DMS53 (cell line): Measurements from ENCODE around the gene MEAK7.

Source experiments
- DNase-seq: peaks from one replicate; lab custom pipeline; 2025; lab: John Stamatoyannopoulos, UW

The MEAK7 gene

DNA sequence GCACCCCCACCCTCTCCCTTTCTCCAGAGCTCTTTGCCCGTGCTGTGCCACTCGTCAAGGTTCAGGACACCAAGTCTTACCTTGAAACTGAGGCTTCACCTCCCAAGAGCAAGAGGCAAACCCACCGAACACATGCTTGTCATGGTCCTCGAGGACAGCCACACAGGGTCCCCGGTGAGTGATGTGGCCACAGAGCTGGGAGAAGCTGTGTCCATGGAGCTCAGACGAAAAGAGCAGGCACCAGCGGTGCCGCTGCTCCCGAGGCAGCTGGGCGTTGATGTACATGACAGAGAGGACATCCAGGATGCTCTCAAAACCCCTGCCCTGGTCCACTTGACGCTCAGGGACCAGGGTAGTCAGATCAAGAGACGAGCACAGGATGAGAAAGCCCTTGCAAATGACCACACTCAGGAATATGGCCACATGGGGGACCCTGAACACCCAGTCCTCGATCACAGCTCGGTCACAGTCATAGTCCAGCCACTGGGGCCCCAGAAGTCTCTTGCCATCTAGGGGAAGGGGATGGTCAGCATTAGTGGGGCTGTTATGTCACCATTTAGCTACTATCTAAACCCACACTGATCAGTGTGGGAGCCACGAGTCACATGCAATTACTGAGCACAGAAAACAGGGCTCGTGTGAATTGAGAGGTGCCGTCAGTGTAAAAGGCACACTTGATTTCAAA lies 17.8 kb downstream of the MEAK7 start:
- DNase-seq: no peak

DNA sequence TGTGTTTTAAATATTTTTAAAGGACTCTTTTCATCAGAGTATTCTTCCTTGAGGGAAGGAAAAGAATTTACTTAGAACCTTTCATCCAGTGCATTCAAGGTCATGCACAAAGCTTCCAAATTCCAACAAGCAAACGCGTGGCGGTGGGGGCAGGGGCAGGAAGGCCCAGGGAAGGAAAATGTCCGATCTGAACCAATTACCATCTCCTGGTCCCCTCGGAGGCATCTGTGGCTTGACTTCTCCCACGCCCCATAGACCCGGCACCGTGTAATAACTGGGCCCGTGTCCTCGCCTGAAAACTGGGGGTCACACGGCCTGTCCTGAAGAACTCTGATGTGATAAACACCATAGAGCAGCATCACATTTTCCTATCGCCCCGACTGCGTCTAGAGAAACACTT lies 18.3 kb downstream of the MEAK7 start:
- DNase-seq: no peak

DNA sequence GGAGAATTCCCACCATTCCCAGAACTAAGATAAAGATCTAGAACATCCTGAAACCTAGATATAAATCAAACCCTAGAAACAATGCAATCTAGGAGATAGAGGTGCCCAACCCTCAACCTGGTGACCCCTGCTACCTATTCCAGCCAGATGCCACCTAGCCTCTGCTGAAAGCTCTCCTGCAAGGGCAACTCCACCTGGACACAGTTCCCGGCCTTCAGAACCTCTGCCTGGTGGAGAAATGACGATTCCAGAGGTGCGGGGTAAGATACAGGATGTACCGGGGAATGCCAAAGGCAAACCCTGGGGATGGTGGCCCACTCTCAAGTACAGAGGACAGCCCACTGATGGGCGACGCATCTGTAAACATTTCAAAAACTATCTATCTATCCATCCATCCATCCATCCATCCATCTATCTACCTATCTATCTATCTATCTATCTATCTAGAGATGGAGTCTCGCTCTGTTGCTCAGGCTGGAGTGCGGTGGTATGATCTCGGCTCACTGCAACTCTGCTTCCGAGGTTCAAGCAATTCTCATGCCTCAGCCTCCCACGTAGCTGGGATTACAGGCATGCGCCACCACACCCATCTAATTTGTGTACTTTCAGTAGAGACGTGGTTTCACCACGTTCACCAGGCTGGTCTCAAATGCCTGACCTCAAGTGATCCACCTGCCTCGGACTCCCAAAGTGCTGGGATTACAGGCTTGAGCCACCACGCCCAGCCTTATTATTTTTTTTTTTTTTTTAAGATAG lies 19.0 kb downstream of the MEAK7 start:
- DNase-seq: no peak

DNA sequence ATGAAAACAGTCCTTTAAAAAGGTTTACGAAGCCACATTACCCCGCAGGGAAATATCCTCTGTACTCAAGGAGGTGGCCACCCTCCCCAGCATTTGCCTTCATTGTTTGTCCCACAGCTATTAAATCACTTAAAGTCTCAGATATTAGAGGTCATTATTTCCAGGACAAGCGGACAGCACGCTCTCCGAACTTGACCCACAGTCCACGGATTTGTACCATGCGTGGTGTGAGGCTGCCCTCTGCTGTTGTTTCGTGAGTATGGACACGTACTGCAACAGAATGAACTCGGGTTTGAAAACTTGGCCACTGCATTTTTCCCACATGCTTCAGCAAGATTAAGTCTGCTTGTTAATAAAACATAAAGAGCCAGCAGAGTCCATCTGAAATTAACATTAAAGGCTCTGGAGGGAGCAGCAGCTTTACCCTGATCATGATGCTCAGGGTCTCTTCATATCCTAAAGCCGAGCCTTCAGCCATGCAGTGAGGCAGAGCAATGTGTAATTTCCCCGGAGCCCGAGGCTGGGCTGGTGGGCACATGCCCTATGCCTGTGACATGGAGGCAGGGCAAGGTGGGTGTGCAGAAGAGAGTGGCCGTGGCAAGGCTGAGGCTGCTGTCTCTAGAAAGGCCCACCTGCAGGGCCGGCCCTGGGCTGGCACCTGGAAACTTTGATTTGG lies 19.7 kb downstream of the MEAK7 start:
- peak; percentile 56 for DNase-seq

DNA sequence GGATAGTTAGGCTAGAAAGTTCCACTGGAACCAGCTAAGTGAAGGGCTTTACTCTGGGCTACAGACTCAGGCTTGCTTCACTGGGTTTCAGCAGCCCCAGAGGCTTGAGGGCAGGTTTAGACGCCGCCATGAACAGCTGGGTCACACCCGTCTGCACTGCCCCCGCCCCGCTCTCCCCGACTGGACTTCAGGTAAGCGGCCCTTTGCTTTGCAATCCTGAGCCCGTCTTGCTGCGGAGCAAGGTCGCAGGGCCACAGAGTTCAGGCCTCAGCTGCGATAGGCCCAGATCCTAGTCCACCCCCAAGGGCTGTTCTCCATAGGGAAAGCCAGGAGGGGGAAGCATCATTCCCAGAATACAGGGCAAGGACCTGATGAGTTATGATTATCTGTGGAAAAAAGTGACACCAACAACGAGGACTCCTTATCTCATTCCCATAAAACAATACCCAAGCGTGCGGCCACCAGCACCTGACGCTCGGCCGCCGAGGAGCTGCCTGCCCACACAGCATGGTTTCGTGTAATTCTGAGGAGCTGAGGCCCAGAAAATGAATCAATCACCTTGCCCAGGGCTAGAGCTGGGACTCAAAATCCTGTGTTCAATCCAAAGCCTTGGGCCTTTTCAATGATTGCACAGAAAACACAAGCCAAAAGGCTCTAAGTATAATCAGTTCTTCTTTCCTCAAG lies 20.4 kb downstream of the MEAK7 start:
- no peak for DNase-seq

DNA sequence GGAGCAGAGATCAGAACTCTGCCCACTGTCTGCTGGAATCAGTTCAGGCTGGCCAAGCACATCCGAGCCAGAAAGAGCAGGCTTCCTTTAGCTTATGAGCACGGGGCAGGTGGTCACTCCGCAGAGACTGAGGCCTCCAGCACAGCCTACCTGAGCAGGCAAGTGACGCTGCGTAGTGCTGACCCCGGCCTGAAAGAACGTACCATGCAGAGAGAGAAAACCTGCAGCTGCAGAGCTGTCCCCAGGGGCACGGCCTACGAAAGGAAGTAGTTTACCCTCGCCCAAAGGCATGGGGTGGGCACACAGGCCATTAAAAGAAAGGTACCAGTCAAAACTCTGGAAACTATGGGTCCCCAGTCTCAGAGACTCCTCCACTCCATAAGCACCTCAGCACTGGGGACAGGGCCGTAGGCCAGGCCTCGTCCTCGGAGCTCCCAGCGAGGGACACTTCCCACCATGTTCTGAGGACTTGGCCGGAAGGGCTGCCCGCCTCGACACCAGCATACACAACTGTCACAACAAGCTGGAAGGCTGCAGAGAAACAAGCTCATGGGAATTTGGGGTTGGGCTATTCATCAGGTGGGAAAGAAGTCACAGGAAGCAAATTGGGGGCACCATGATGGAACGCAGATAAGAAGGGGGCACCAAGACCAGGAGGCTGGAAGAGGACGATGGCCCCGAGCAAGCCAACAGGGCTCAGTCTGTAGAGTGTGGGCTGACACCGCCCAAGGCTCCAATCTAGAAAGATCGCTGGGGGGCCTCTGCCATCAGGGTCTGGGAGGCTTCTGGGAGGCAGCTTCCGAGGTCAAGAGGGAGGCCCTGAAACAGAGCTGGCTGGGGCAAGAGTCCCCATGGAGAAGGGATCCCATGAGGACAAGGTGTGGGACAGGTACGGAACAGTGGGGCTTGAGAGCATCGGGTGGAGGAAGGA lies 21.2 kb downstream of the MEAK7 start:
- DNase-seq: no peak

DNA sequence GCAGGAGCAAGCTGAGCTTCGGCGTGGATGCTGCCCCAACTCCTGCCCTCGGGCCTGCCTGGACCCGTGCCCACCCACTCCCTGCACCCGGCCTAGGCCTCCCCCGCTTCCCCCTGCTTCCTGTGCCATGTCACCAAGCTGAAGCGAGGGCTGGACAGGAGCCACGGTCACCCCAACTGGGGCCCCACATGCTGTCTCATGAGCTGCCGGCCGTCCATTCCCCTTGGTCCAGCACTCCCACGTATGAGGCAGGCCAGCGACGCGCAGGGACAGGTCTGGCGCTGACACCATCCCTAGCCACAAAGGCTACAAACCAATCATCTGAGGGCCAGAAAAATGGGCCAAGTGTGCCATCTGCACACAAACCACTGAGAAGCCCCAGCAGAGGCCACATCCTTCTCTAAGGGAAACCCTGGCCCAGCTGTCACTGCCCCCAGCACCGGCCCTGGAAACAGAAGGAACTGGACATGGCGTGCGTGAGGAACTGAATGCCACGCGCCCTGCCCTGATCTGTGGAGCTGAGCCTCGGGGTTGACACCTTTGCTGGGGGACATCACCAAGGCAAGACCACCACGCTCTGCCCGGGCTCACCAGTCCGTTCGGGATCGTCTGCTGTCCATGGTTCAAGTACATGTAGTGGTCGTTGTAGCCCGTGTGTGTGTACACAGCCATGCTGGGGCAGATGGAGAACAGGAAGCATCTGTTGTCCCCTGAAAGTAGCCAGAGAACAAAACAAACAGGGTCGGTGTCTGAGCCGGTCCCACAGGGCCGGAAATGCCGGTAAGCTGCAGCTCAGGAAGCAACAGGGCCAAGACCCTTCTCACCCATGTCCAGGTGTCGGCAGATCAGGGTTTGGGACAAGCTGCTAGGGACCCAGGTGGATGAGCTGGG lies 22.2 kb downstream of the MEAK7 start:
- DNase-seq: no peak

DNA sequence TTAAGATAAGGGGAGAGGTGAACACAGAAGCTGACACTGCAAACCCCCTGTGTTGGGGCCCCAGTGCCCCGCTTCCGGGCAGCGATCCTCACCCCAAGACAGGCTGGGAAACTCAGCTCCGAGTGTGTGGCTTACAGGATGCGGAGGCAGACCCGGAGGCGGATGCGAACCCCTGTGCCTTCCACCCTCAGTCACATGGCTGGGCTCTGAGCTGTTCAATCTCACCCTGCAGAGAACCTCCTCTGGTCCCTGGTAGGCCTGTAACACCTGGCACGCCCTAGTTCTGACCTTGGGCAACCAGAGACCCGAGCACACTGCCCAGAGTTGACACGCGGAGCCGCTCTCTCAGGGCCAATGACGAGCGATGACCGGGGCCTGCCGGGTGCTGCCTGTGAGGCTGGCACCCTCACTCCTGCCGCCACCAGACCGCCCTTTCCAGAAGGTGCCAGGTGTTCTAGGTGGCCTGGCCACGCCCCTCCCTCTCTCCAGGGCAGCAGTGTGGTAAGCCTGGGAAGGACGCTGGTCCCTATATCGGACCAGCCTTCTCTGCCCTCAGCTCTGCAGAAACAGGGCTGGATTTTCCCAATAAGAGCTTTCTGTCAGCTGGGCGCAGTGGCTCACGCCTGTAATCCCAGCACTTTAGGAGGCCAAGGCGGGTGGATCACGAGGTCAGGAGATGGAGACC lies 23.3 kb downstream of the MEAK7 start:
- DNase-seq: no peak

DNA sequence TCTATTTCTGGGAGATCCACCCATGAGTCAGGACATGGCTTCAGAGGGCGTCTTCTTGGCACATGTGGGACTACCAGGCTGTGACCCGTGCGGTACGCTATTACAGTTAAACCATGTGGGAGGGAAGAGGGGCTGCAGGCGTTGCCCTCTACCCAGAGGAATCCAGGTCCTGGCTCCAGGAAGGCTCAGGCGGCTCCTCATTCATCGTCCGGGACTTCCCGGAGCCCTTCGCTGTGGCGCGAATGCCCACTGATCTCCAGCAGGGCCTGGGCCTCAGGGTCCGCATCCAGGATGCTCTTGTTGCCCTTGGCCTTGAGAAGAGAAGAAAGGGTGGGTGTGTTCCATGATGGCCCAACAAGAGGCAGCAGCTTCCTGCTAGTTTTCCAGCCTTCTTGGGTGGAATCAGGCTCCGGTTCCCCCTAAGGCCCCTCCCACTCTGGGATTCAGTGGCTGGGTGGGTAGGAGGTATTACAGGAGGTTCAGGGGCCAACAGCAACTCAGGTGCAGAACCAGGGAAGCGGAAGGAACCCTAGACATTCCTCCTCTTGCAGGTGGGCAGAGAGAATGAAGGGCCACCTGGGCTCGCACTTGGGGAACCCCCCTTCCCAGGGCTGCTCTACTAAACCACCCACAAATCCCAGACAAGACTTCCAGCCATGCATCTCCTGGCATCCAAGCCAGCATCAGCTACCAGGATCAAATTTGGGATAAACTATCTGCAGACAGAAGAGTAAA lies 24.6 kb downstream of the MEAK7 start:
- DNase-seq: no peak

DNA sequence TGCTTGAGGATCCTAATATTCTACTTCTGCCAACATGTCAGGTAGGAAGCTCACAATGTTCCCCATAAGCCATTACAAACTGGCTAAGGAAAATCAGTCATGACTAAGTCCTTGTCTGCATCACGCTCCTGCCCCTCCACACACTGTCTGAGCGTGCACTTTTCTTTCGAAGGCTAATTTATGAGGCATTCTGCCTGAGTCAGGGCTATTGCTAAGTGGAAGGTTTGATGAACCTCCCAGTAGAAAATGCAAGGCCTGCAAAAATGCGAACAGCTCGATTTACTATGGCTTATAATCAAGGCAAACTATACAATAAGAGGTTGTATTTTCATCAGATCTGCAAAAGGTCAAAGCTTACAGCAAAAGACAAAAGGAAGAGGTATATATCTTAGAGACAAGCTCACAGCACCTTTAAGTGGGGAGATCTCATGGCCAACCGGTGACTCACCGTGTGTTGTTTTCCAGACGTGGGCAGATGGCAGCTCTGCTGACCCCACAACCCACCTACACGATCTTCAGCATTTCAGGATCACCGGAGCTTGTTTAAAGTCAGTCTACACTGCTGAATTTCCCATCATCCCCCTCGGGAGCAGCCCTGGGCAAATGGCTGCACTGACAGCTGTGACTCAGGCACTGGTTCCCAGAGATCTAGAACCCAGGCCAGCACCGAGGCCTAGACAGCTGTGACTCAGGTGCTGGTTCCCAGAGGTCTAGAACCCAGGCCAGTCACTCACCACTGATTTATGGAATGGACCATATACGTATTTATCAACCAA lies 26.1 kb downstream of the MEAK7 start:
- DNase-seq: no peak

DNA sequence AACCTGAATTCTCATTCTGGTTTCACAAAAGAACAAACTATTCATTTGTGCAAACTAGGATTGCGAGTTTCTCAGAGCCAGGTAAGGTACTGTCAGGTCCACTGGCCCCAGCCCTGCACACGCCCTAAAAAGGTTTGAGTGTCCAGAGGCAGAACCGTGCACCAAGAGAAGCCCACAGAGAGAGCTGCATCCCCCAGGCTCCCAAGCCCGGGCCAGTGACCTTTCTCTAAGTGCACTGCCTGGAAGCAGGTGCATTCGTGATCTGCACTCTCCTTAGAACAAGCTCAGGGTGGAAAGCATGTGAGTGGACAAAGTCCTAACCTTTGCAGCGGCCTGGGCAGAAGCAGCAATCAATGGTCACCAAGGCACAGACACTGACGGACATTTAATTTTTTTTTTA lies 26.8 kb downstream of the MEAK7 start:
- no peak for DNase-seq

DNA sequence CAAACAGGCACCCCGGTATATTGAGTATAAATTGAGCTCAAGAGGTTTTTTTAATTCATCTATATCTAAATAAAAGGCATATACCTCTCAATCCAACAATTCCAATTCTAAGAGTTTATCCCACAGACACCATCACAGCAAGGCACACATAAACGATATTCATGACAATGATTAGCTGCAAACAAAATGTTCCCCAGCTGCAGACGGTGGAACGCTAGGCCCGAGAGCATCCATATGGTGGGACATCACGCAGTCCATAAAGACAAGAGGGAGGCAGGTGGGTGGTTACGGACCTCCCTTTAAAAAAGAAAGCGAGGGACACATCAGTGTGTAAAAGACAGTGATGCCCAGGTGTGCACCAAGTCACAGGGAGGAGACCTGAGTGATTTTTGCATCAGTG lies 28.1 kb downstream of the MEAK7 start:
- DNase-seq: no peak

DNA sequence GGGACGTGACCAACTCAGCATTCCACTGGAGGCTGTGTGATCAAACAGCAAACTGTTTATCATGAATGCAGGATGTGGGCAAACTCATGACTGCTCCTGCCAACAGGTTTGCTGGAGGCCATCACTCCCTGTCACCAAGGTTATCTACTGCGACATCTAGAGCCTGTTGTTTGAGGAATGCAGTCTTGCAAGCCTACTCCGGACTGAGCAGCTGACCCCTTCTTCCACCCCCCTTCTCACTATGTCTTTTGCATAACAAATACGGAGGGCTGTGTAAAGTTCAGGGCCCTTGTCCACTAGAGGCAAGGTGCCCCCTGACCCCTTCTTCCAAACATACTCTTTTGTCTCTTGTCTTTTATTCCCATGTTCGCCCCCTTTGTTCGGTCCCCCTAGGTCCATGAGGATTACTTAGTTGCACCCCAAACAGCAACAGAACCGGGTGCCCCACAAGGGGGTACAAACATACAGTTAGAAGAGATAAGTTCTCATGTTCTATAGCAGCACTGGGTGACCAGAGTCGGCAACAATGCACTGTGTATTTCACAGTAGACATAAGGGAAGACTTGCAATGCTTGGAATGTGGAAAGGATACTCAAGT lies 28.7 kb downstream of the MEAK7 start:
- DNase-seq: no peak

DNA sequence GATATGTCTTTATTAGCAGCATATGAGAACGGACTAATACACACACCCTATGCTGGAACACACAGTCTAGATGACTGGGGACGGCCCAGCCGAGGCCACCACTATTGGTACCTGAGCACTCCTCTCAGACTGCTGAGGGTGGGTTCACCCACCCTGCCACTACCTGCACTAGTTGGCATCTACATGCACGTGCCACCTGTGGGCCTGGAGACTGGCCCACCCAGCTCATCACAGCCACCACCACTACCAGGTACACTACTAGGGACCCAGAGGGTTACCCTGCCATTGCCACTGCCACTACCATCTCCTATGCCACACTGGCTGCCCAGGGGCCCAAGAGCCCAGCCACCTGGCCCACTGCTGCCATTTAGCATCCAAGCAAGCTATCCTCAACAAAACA lies 32.5 kb downstream of the MEAK7 start:
- DNase-seq: no peak

DNA sequence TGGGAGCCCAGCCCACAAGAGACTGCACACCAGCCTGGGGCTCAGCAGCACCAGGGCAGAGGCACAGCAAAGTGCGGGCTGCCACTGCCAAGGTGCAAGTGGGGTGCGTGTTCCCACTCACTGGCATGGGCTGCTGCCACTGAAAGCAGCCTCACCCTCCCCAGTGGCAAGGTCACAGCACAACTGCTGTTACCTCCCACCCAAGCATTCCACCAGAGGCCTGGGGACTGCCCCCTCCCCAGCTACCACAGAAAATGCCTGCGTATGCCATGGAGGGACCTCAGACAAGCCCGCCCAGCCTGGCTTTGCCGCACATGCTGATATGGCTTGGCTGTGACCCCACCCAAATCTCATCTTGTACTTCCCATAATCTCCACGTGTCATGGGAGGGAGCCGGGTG lies 33.1 kb downstream of the MEAK7 start:
- DNase-seq: no peak

DNA sequence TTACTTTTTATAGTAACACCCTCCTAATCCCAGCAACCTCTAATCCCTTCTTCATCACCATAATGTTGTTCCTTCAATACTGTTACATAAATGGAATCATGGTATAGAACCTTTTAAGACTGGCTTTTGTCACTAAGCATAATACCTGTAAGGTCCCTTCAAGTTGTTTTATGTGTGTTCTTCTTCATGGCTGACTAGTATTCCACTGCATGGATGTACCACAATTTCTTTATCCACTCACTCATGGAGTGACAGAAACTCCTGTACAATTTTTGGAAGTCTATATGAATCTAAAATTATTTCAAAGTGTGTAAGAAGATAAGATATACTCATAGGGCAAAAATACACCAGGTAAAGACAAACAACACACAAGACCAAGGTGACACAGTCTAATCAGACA lies 36.8 kb downstream of the MEAK7 start:
- DNase-seq: no peak

DNA sequence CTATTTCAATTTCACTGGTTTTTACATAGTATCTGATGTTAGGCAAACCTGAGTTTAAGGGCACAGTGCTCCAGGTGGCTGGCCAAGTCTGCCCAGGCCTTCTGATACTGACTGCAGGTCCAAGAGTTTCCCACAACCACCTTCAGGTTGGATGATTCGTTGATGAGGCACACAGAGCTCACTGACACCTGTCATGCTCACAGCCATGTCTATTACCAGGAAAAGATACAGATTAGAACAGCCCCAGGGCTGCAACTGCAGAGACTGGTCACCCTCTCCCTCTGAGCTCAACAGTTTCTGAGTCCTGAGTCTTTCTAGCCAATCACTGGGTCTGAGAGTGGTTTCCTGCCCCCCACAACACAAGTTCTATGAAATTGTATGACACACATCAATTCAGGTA lies 37.2 kb downstream of the MEAK7 start:
- DNase-seq: no peak

DNA sequence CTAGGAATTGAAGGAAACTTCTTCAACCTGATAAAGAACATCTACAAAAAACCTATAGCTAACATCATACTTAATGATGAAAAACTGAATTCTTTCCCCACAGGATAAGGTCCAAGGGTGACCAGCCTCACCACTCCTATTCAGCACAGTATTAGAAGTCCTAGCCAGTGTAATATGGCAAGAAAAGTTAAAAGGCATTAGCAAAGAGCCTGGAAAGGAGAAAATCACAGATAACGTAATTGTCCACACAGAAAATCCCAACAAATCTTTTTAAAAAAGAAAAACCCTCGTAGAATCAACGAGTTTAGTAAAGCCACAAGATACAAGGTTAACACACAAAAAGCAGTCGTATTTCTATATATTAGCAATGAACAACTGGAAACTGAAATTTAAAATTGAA lies 37.8 kb downstream of the MEAK7 start:
- DNase-seq: no peak
